GM19193 (cell line): ENCODE data around the gene SIRPA.

ENCODE experiments used
- POLR2A ChIP-seq: IDR thresholded peaks from 4 replicates; pipeline ENCODE4 v1.6.1; 2011; ENCODE audit not compliant: insufficient read depth, insufficient read length; ENCODE audit errors: extremely low read depth

SIRPA gene

GRCh38 chr20:1894951-1895673 is at the start of gene SIRPA:
TSS of gene SIRPA (plus strand) at chr20:1895407. CDS start at chr20:1895448, 41 bp downstream.
- TF ChIP-seq POLR2A, result peak; percentile 8

GRCh38 chr20:1845701-1846100 is 49.5 kb upstream of the SIRPA start:
- no peak for TF ChIP-seq POLR2A

- TF ChIP-seq POLR2A, result no peak
Observed at GRCh38 chr20:1846341-1846740, 48.9 kb upstream of the SIRPA start.

GRCh38 chr20:1846876-1847275 is 48.3 kb upstream of the SIRPA start:
- no peak for TF ChIP-seq POLR2A

- TF ChIP-seq POLR2A, result no peak
Observed at GRCh38 chr20:1847780-1848179, 47.4 kb upstream of the SIRPA start.

GRCh38 chr20:1848373-1848772 is 46.8 kb upstream of the SIRPA start:
- no peak for TF ChIP-seq POLR2A

GRCh38 chr20:1851396-1851795 is 43.8 kb upstream of the SIRPA start:
- no peak for TF ChIP-seq POLR2A

- TF ChIP-seq POLR2A, result no peak
Observed at GRCh38 chr20:1853473-1853872, 41.7 kb upstream of the SIRPA start.

GRCh38 chr20:1854246-1854645 is 41.0 kb upstream of the SIRPA start:
- TF ChIP-seq POLR2A, result no peak

- TF ChIP-seq POLR2A, result no peak
Observed at GRCh38 chr20:1855109-1855508, 40.1 kb upstream of the SIRPA start.

- TF ChIP-seq POLR2A, result no peak
Observed at GRCh38 chr20:1855690-1856089, 39.5 kb upstream of the SIRPA start.

GRCh38 chr20:1856424-1856823 is 38.8 kb upstream of the SIRPA start:
- no peak for TF ChIP-seq POLR2A

GRCh38 chr20:1857466-1857865 is 37.7 kb upstream of the SIRPA start:
- no peak for TF ChIP-seq POLR2A

- no peak for TF ChIP-seq POLR2A
Observed at GRCh38 chr20:1858871-1859270, 36.3 kb upstream of the SIRPA start.

GRCh38 chr20:1860446-1860845 is 34.8 kb upstream of the SIRPA start:
- no peak for TF ChIP-seq POLR2A

GRCh38 chr20:1861347-1861976 is 33.7 kb upstream of the SIRPA start:
- TF ChIP-seq POLR2A, result no peak

GRCh38 chr20:1861996-1862662 is 33.1 kb upstream of the SIRPA start:
- no peak for TF ChIP-seq POLR2A

- no peak for TF ChIP-seq POLR2A
Observed at GRCh38 chr20:1862663-1863053, 32.5 kb upstream of the SIRPA start.
